ENCODE results near the gene PRKACG.

Gene PRKACG

GRCh38 chr9:69044240-69045219, 30.6 kb upstream of the PRKACG start:
- TF ChIP-seq, protein P1, sequence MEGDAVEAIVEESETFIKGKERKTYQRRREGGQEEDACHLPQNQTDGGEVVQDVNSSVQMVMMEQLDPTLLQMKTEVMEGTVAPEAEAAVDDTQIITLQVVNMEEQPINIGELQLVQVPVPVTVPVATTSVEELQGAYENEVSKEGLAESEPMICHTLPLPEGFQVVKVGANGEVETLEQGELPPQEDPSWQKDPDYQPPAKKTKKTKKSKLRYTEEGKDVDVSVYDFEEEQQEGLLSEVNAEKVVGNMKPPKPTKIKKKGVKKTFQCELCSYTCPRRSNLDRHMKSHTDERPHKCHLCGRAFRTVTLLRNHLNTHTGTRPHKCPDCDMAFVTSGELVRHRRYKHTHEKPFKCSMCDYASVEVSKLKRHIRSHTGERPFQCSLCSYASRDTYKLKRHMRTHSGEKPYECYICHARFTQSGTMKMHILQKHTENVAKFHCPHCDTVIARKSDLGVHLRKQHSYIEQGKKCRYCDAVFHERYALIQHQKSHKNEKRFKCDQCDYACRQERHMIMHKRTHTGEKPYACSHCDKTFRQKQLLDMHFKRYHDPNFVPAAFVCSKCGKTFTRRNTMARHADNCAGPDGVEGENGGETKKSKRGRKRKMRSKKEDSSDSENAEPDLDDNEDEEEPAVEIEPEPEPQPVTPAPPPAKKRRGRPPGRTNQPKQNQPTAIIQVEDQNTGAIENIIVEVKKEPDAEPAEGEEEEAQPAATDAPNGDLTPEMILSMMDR (IDR thresholded peaks at IDR 0.05), result no peak
- Histone ChIP-seq H3K9me3 (no peaks in the 10 kb centered on the region), H3K4me3 (no peak overlapping the region), H3K36me3 (peaks cover 0 to 18% (median 9%) of the 10 kb centered on the region in 3 donors), H3K4me1 (peaks cover 0 to 16% (median 8%) of the 10 kb centered on the region in 4 donors), H3K27ac (no peak overlapping the region), H3K27me3 (no peaks in the 10 kb centered on the region)
- peak in 1 of 2 donors; percentile 29 for DNase-seq
- intact Hi-C loops (cut with DNase I; ENCODE audit: low total_unique reads), result no loop called here

DNA sequence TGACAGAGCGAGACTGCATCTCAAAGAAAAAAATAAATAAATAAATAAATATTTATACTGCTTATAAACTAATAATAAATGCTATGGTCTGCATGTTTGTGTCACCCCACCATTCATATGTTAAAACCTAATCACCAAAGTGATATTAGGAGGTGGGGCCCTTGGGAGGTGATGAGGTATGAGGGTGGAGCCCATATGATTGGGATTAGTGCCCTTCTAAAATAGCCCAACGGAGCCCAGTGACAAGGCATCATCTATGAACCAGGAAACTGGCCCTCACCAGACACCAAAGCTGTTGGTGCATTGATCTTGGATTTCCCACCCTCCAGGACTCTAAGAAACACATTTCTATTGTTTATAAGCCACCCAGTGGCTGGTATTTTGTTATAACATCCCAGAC, 26.7 kb upstream of the PRKACG start:
- no peaks in the 10 kb centered on the region for H3K9me3 ChIP-seq
- H3K27ac ChIP-seq, result no peak overlapping the region
- H3K27me3 ChIP-seq, result no peaks in the 10 kb centered on the region
- H3K4me3 ChIP-seq, result no peak overlapping the region
- DNase-seq, result no peak
- H3K4me1 ChIP-seq, result peaks cover 0 to 7% (median 3%) of the 10 kb centered on the region in 4 donors
- TF ChIP-seq, protein P1 (IDR thresholded peaks at IDR 0.05), result no peak
- H3K36me3 ChIP-seq, result no peaks in the 10 kb centered on the region
- intact Hi-C loops (cut with DNase I; ENCODE audit: low total_unique reads), result no loop called here

- peak overlapping the region; percentile 59 to 90 for H3K4me3 ChIP-seq
- no peak for DNase-seq
- H3K27ac ChIP-seq, result peak overlapping the region; percentile 70 to 73
- H3K9me3 ChIP-seq, result no peaks in the 10 kb centered on the region
- TF ChIP-seq, protein P1 (IDR thresholded peaks at IDR 0.05), result no peak
- intact Hi-C loops (cut with DNase I; ENCODE audit: low total_unique reads), result loop anchor here (5.0 kb wide), 1 partner anchor 156 kb away; no protein-coding TSS in a partner anchor
- H3K27me3 ChIP-seq, result no peaks in the 10 kb centered on the region
- peaks cover 0 to 11% (median 5%) of the 10 kb centered on the region in 4 donors for H3K4me1 ChIP-seq
- H3K36me3 ChIP-seq, result no peaks in the 10 kb centered on the region
Observed at GRCh38 chr9:69036799-69037198, 22.9 kb upstream of the PRKACG start.

- Histone ChIP-seq H3K36me3 (no peaks in the 10 kb centered on the region), H3K4me3 (peak overlapping the region; percentile 59 to 90), H3K27ac (peak overlapping the region; percentile 70 to 73), H3K27me3 (no peaks in the 10 kb centered on the region), H3K9me3 (no peaks in the 10 kb centered on the region), H3K4me1 (peaks cover 0 to 11% (median 5%) of the 10 kb centered on the region in 4 donors)
- intact Hi-C loops (cut with DNase I; ENCODE audit: low total_unique reads), result loop anchor here (5.0 kb wide), 1 partner anchor 156 kb away; no protein-coding TSS in a partner anchor
- peak in 1 of 2 donors; percentile 20 for DNase-seq
- TF ChIP-seq, protein P1 (IDR thresholded peaks at IDR 0.05), result no peak
Observed at GRCh38 chr9:69036309-69036708, 22.4 kb upstream of the PRKACG start.

DNA sequence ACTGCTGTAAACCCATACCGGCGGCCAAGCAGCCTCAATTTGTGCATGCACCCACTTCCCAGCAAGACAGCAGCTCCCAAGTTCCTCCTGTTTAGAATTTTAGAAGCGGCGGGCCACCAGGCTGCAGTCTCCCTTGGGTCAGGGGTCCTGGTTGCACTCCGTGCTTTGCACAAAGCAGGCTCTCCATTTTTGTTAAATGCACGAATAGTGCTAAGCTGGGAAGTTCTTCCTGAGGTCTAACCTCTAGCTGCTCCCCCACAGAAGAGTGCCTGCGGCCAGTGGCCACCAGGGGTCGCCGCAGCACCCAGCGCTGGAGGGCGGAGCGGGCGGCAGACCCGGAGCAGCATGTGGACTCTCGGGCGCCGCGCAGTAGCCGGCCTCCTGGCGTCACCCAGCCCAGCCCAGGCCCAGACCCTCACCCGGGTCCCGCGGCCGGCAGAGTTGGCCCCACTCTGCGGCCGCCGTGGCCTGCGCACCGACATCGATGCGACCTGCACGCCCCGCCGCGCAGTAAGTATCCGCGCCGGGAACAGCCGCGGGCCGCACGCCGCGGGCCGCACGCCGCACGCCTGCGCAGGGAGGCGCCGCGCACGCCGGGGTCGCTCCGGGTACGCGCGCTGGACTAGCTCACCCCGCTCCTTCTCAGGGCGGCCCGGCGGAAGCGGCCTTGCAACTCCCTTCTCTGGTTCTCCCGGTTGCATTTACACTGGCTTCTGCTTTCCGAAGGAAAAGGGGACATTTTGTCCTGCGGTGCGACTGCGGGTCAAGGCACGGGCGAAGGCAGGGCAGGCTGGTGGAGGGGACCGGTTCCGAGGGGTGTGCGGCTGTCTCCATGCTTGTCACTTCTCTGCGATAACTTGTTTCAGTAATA, 21.8 kb upstream of the PRKACG start, which contains the start of gene FXN:
FXN (plus strand) TSS at position 315 of the 871 bp plus-strand sequence; CDS start at position 346, 31 bp downstream.
- H3K9me3 ChIP-seq, result no peaks in the 10 kb centered on the region
- TF ChIP-seq, protein P1 (IDR thresholded peaks at IDR 0.05), result peak; percentile 92 to 99
- intact Hi-C loops (cut with DNase I; ENCODE audit: low total_unique reads), result loop anchor here (5.0 kb wide), 1 partner anchor 157 kb away; no protein-coding TSS in a partner anchor
- H3K4me1 ChIP-seq, result peaks cover 0 to 11% (median 5%) of the 10 kb centered on the region in 4 donors
- peak within 1 kb of the TSS; percentile 70 to 73 for H3K27ac ChIP-seq
- no peaks in the 10 kb centered on the region for H3K27me3 ChIP-seq
- no peaks in the 10 kb centered on the region for H3K36me3 ChIP-seq
- H3K4me3 ChIP-seq, result peak within 1 kb of the TSS; percentile 59 to 90
- DNase-seq, result peak; percentile 80 to 89
